Astrocyte (in vitro differentiated cells and primary cell): ENCODE measurements around the gene OSBPL2. TPM values are rescaled to one million over a fixed set of nuclear protein-coding genes. Genes with fewer than 3 reads are reported as not detected.

ENCODE experiments used
- DNase-seq: peaks from one replicate; pipeline ENCODE4 v3.0.0-alpha.2; 2010; ENCODE audit warnings: low read depth
- FAIRE-seq: peaks from 2 replicates; lab custom pipeline; 2011; peaks lifted over from hg19 to GRCh38; lab: Jason Lieb, UNC
- H2AFZ ChIP-seq: 2 replicates; pipeline ENCODE4 v1.6.0; 2012; ENCODE audit warnings: low read depth, low read length, inconsistent platforms
- H3K27ac ChIP-seq: 2 replicates; pipeline ENCODE4 v1.5.1; 2011; ENCODE audit warnings: low read depth, low read length, inconsistent platforms
- H3K27me3 ChIP-seq: 2 replicates; pipeline ENCODE4 v1.6.0; 2011; ENCODE audit warnings: low read length, inconsistent platforms; ENCODE audit not compliant: insufficient read depth
- H3K36me3 ChIP-seq: 2 replicates; pipeline ENCODE4 v1.5.1; 2011; ENCODE audit warnings: low read length, inconsistent platforms; ENCODE audit not compliant: insufficient read depth
- H3K4me1 ChIP-seq: 2 replicates; pipeline ENCODE4 v1.5.1; 2011; ENCODE audit warnings: low read length, inconsistent platforms; ENCODE audit not compliant: insufficient read depth
- H3K4me2 ChIP-seq: 2 replicates; pipeline ENCODE4 v1.6.0; 2012; ENCODE audit warnings: low read length, inconsistent platforms
- H3K4me3 ChIP-seq: 2 replicates; pipeline ENCODE4 v1.5.1; 2011; ENCODE audit warnings: low read depth, mild to moderate bottlenecking, low read length, inconsistent platforms; ENCODE audit not compliant: insufficient read depth
- H3K79me2 ChIP-seq: 2 replicates; pipeline ENCODE4 v1.6.0; 2012; ENCODE audit warnings: mild to moderate bottlenecking, low read length, inconsistent platforms; ENCODE audit not compliant: insufficient read depth
- H3K9ac ChIP-seq: 2 replicates; pipeline ENCODE4 v1.6.0; 2012; ENCODE audit warnings: mild to moderate bottlenecking, low read length, inconsistent platforms
- H3K9me3 ChIP-seq: 2 replicates; pipeline ENCODE4 v1.5.1; 2012; ENCODE audit warnings: low read depth, mild to moderate bottlenecking, low read length, inconsistent platforms; ENCODE audit not compliant: insufficient read depth
- H4K20me1 ChIP-seq: 2 replicates; pipeline ENCODE4 v1.6.0; 2012; ENCODE audit warnings: low read length, inconsistent platforms; ENCODE audit not compliant: insufficient read depth
- H3K27ac Mint-ChIP-seq: one replicate; pipeline ENCODE4 v1.8.0; 2021; ENCODE audit warnings: mild to moderate bottlenecking, mixed read lengths; ENCODE audit not compliant: unreplicated experiment
- H3K27me3 Mint-ChIP-seq: one replicate; pipeline ENCODE4 v1.8.0; 2021; ENCODE audit warnings: low read depth, mixed read lengths; ENCODE audit not compliant: unreplicated experiment
- H3K36me3 Mint-ChIP-seq: one replicate; pipeline ENCODE4 v1.8.0; 2021; ENCODE audit warnings: low read depth, mixed read lengths; ENCODE audit not compliant: unreplicated experiment
- H3K4me1 Mint-ChIP-seq: one replicate; pipeline ENCODE4 v1.8.0; 2021; ENCODE audit warnings: low read depth, mixed read lengths; ENCODE audit not compliant: unreplicated experiment
- H3K4me3 Mint-ChIP-seq: one replicate; pipeline ENCODE4 v1.8.0; 2021; ENCODE audit warnings: mild to moderate bottlenecking, moderate library complexity, mixed read lengths; ENCODE audit not compliant: unreplicated experiment
- H3K9me3 Mint-ChIP-seq: one replicate; pipeline ENCODE4 v1.8.0; 2021; ENCODE audit warnings: mild to moderate bottlenecking, mixed read lengths; ENCODE audit not compliant: unreplicated experiment
- CTCF ChIP-seq: IDR thresholded peaks from 2 replicates; pipeline ENCODE4 v1.5.1; 2011; ENCODE audit warnings: low read depth, mild to moderate bottlenecking, inconsistent platforms, low read length, moderate library complexity; ENCODE audit not compliant: insufficient read depth
- EZH2 ChIP-seq: IDR thresholded peaks from 2 replicates; pipeline ENCODE4 v1.6.1; 2012; ENCODE audit warnings: mild to moderate bottlenecking, low read length, inconsistent platforms; ENCODE audit not compliant: insufficient read depth
- total RNA-seq: library from RNA; stranded (reverse); gene quantifications from 2 replicates; pipeline ENCODE4 v1.2.1, GENCODE V29; 2021

OSBPL2 gene
- total RNA-seq, 1 donor from 2014 or later = 60.3 TPM

- TF ChIP-seq EZH2 (no peak), CTCF (no peak)
- Histone ChIP-seq H3K4me1 (no peaks in the 10 kb centered on the region), H4K20me1 (no peaks in the 10 kb centered on the region), H3K79me2 (no peaks in the 10 kb centered on the region), H3K9me3 (no peaks in the 10 kb centered on the region), H3K36me3 (no peaks in the 10 kb centered on the region), H3K4me2 (no peak overlapping the region), H2AFZ (no peak overlapping the region), H3K27me3 (no peaks in the 10 kb centered on the region), H3K4me3 (no peak overlapping the region), H3K9ac (no peak overlapping the region), H3K27ac (no peak overlapping the region)
- H3K4me1 Mint-ChIP-seq = no peaks in the 10 kb centered on the region
- no peak overlapping the region for H3K4me3 Mint-ChIP-seq
- no peaks in the 10 kb centered on the region for H3K9me3 Mint-ChIP-seq
- DNase-seq (no peak), FAIRE-seq (no peak)
- H3K27me3 Mint-ChIP-seq = no peaks in the 10 kb centered on the region
- H3K27ac Mint-ChIP-seq = no peak overlapping the region
- H3K36me3 Mint-ChIP-seq = peaks cover 7% of the 10 kb centered on the region
Observed at GRCh38 chr20:62334881-62335280, 96.6 kb downstream of the OSBPL2 start.

- DNase-seq (no peak), FAIRE-seq (no peak)
- TF ChIP-seq CTCF (no peak), EZH2 (no peak)
- no peak overlapping the region for H2AFZ ChIP-seq
- Mint-ChIP-seq H3K4me1 (no peaks in the 10 kb centered on the region), H3K27ac (no peak overlapping the region), H3K27me3 (no peaks in the 10 kb centered on the region), H3K4me3 (no peak overlapping the region), H3K36me3 (peaks cover 9% of the 10 kb centered on the region), H3K9me3 (no peaks in the 10 kb centered on the region)
- H3K9me3 ChIP-seq = no peaks in the 10 kb centered on the region
- H3K4me1 ChIP-seq = no peaks in the 10 kb centered on the region
- H3K4me2 ChIP-seq = no peak overlapping the region
- H3K27ac ChIP-seq = no peak overlapping the region
- no peaks in the 10 kb centered on the region for H3K79me2 ChIP-seq
- no peaks in the 10 kb centered on the region for H3K36me3 ChIP-seq
- H4K20me1 ChIP-seq = no peaks in the 10 kb centered on the region
- H3K9ac ChIP-seq = no peak overlapping the region
- H3K27me3 ChIP-seq = no peaks in the 10 kb centered on the region
- no peak overlapping the region for H3K4me3 ChIP-seq
Observed at GRCh38 chr20:62335532-62335931, 97.2 kb downstream of the OSBPL2 start.

- Mint-ChIP-seq H3K4me3 (no peak overlapping the region), H3K27ac (no peak overlapping the region), H3K4me1 (no peaks in the 10 kb centered on the region), H3K36me3 (peaks cover 12% of the 10 kb centered on the region), H3K27me3 (no peaks in the 10 kb centered on the region), H3K9me3 (no peaks in the 10 kb centered on the region)
- Histone ChIP-seq H3K9ac (no peak overlapping the region), H3K4me1 (no peaks in the 10 kb centered on the region), H3K79me2 (no peaks in the 10 kb centered on the region), H3K36me3 (peaks cover 4% of the 10 kb centered on the region), H3K9me3 (no peaks in the 10 kb centered on the region), H3K4me3 (no peak overlapping the region), H4K20me1 (no peaks in the 10 kb centered on the region), H2AFZ (no peak overlapping the region), H3K27me3 (no peaks in the 10 kb centered on the region), H3K27ac (no peak overlapping the region), H3K4me2 (no peak overlapping the region)
- no peak for DNase-seq
- TF ChIP-seq EZH2 (no peak), CTCF (no peak)
- FAIRE-seq = no peak
Observed at GRCh38 chr20:62336329-62336728, 98.0 kb downstream of the OSBPL2 start.
